HG03432 (cell line): ENCODE data around the gene PPP1R14C.

Experiments used
- ATAC-seq: cut with Tn5 transposase; IDR thresholded peaks from one replicate; pipeline ENCODE4 v1.9.1; 2021; ENCODE audit warnings: mild to moderate bottlenecking, moderate library complexity; ENCODE audit not compliant: unreplicated experiment

The PPP1R14C gene

GRCh38 chr6:150288456-150288855, 145.6 kb downstream of the PPP1R14C start:
- no peak for ATAC-seq

DNA sequence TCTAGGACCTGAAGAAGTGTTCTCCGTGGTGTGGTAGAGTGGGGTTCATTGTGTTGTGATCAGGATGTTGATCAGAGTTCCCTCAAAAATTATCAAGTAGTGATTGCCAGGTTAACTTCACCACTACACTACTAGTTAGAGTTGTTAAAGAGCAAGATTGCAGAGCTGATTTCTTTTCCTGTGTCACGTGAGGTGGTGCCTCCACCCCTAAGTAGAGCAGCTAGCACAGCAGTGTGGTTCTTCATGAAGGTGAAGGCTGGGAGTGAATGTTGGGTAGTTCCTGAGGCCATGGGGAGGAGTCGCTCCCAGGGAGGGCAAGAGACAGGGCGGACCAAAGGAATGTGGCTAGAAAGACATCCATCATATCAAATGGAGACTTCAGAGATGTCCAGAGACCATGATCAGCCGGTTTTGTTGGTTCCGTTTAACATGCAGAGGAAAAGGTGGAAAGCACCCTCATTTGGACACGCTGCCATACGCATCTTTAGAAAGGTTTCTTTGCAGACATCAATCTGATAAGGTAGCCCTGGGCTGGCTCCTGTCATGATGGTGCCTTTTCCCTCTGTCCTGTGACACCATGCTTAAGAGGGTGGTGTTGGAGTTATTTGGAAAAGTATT, 146.7 kb downstream of the PPP1R14C start:
- no peak for ATAC-seq

GRCh38 chr6:150290429-150290828, 147.6 kb downstream of the PPP1R14C start:
- ATAC-seq: no peak

DNA sequence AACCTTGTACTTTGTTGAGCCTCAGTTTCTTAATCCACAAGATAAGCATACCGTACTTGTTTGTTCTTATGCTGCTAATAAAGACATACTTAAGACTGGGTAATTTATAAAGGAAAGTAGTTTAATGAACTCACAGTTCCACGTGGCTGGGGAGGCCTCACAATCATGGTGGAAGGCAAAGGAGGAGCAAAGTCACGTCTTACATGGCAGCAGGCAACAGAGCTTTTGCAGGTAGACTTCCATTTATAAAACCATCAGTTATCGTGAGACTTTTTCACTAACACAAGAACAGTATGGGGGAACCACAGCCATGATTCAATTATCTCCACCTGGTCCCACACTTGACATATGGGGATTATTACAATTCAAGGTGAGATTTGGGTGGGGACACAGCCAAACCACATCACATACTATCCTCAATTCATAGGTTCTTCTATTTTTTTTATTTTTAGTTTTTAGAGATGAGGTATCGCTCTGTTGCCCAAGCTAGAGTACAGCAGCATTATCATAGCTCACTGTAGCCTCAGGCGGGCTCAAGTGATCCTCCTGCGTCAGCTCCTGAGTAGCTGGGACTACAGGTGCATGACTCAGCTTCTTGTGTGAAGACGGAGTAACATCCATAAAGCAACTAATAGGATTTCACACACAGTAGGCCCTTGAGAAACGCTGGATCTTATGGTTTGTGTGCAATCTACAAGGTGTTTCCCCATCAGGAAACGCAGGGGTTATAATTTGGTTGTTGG, 149.3 kb downstream of the PPP1R14C start:
- no peak for ATAC-seq

DNA sequence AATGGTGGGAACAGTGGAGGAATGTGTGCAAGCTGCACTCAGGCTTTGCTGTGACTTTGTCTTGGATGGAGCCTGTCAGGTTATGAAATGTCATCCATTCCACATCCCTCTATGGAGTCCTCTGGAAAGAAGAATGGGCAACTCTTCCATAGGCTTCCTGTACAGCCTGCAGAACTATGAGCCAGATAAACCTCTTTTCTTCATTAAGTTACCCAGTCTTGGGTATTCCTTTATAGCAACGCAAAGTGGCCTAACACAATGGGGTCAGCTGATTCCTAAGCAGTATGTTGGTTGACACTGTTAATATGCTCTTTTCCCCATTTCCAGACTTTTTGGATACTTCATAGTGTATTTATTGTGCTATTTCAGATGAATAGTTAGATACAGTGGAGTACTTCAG, 150.2 kb downstream of the PPP1R14C start:
- no peak for ATAC-seq

GRCh38 chr6:150293423-150294173, 150.8 kb downstream of the PPP1R14C start:
- ATAC-seq: no peak

GRCh38 chr6:150296890-150297289, 154.0 kb downstream of the PPP1R14C start:
- no peak for ATAC-seq

DNA sequence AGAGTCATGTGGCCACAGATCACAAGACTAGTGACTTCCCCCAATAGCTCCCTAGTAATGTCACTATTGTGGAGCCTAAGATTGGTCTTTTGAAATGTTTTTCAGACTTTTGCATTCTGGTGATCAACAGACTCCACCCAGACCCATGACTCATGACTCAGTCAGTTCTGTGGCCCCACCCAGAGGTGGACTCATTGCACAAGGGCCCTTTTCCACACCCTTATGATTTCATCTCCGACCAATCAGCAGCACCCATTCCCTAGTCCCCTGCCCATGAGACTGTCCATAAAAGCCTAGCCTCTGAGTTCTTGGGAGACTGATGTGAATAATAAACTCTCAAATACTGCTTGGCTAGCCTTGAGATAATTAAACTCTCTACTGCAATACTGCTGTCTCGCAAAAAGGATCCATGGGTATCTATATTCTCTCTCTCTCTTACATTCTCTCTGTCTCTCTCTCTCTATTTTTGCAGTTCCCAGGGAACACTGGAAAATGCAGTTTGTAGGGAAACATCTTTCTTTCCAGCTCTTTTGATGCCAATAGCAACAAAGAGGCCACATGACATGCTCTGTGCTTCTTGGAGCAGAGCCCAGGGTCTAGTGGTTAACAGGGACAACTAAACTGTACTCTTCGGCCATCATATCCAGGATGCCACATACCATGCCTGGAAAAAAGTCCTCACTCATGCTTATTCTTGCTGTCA, 154.6 kb downstream of the PPP1R14C start:
- ATAC-seq: no peak

- ATAC-seq: no peak
Measured at GRCh38 chr6:150298030-150298380, 155.2 kb downstream of the PPP1R14C start.

GRCh38 chr6:150298676-150299075, 155.8 kb downstream of the PPP1R14C start:
- no peak for ATAC-seq
